Psoas muscle (tissue), 8 donors: ENCODE results near the gene BMPR1A. TPM values are rescaled to one million over a fixed set of nuclear protein-coding genes. Genes with fewer than 3 reads are reported as not detected.

ENCODE experiments used
- ATAC-seq, 4 donors: fragments of 200-7000 bp; cut with Tn5 transposase; one replicate each; pipeline ENCODE4 v1.9.1; 2020; ENCODE audit warnings: moderate library complexity in 3 of 4, mild to moderate bottlenecking in 2 of 4
- DNase-seq, 2 donors: peaks; one replicate each; pipeline ENCODE4 v3.0.0-alpha.2; 2020
- H3K27ac ChIP-seq: fragments of 200-600 bp; one replicate; pipeline ENCODE4 v1.8.0; 2022
- H3K27me3 ChIP-seq, 3 donors: fragments of 200-600 bp in 1 of 3; one replicate each; pipeline versions ENCODE4 v1.6.1 to v1.8.0; 2013 to 2022; ENCODE audit warnings: low read length in 2 of 3, mild to moderate bottlenecking in 2 of 3, moderate library complexity in 1 of 3; ENCODE audit not compliant: insufficient read depth in 3 of 3
- H3K36me3 ChIP-seq, 2 donors: fragments of 200-600 bp in 1 of 2; one replicate each; pipeline versions ENCODE4 v1.6.1 to v1.8.0; 2013 to 2022; ENCODE audit warnings: low read depth in 1 of 2, mild to moderate bottlenecking in 1 of 2, moderate library complexity in 1 of 2; ENCODE audit not compliant: insufficient read depth in 1 of 2
- H3K4me1 ChIP-seq: fragments of 200-600 bp; one replicate; pipeline ENCODE4 v1.8.0; 2022
- H3K4me3 ChIP-seq: fragments of 200-600 bp; one replicate; pipeline ENCODE4 v1.8.0; 2022; ENCODE audit warnings: mild to moderate bottlenecking
- H3K9me3 ChIP-seq: fragments of 200-600 bp; one replicate; pipeline ENCODE4 v1.8.0; 2022
- CTCF ChIP-seq: fragments of 200-600 bp; IDR thresholded peaks from one replicate; pipeline ENCODE4 v1.8.0; 2022; ENCODE audit warnings: antibody characterized with exemption
- whole genome bisulfite sequencing, 3 donors: extraction: QIAGEN DNeasy Blood & Tissue Kit; methylation state at CpG; one replicate each; pipeline versions ENCODE4 v1.1.6 to v1.1.7; 2013; 5-methylcytosine and 5-hydroxymethylcytosine counted together
- intact Hi-C, 2 donors: fragments of 100-400 bp; cut with DNase I; formaldehyde crosslinking; loops; one replicate each; pipeline versions ENCODE4 v1.11.0 to v1.14.2; 2022
- polyA plus RNA-seq, 3 donors: library from polyadenylated mRNA; stranded (reverse); fragments of 200-250 nt; gene quantifications; one replicate each; pipeline ENCODE4 v1.2.3, GENCODE V29; 2013
- total RNA-seq, 4 donors: library from RNA; stranded (reverse); fragmentation: NEBNext Ultra II Directional in 2 of 4; extraction: Animal tissue kit (Norgen Biotek cat#: 25700) in 2 of 4; gene quantifications; one replicate each; pipeline versions ENCODE4 v1.2.1 to v1.2.4, GENCODE V29; 2021 to 2023
- donor health status: healthy with polysubstance abuse.
- donor health status: DM: no; HTN: no; CAD: no; lungs with moderate emphysema.
- donor health status: Bipolar disorder and iron deficiency.
- donor health status: healthy.
- donor health status: DM: yes; HTN: yes; CAD: no.
- donor health status: DM: no; HTN: no; CAD: no.
- donor health status: DM: no; HTN: no; CAD: no.
- donor health status: DM: yes; HTN: yes; CAD: no.

Gene BMPR1A
- total and polyA plus RNA-seq, 7 donors: 4.6 to 30.0 (median 22.7) TPM

GRCh38 chr10:86718556-86718955 lies 37.9 kb upstream of the BMPR1A start:
- Histone ChIP-seq H3K9me3 (no peaks in the 10 kb centered on the region), H3K4me3 (no peak overlapping the region), H3K27me3 (no peaks in the 10 kb centered on the region), H3K27ac (peak overlapping the region; percentile 23), H3K36me3 (peaks cover 0 to 82% of the 10 kb centered on the region in 2 donors), H3K4me1 (peaks cover 29% of the 10 kb centered on the region)
- WGBS, 3 donors: 83 to 86% (median 85%) methylated on average over 8 of the region's 8 CpGs
- no peak for ATAC-seq
- TF ChIP-seq CTCF: no peak
- no peak for DNase-seq
- intact Hi-C loops: no loop called here

- Histone ChIP-seq H3K9me3 (no peaks in the 10 kb centered on the region), H3K27me3 (no peaks in the 10 kb centered on the region), H3K4me1 (peaks cover 21% of the 10 kb centered on the region), H3K27ac (no peak overlapping the region), H3K4me3 (no peak overlapping the region), H3K36me3 (peaks cover 0 to 98% of the 10 kb centered on the region in 2 donors)
- WGBS, 3 donors: 77 to 90% (median 86%) methylated on average over 5 of the region's 5 CpGs
- ATAC-seq: no peak
- no peak for DNase-seq
- no peak for TF ChIP-seq CTCF
- intact Hi-C loops: no loop called here
Measured at GRCh38 chr10:86721232-86721631, 35.2 kb upstream of the BMPR1A start.

- 83 to 100% (median 88%) methylated on average over 2 of the region's 2 CpGs for WGBS, 3 donors
- Histone ChIP-seq H3K27me3 (no peaks in the 10 kb centered on the region), H3K9me3 (no peaks in the 10 kb centered on the region), H3K4me3 (no peak overlapping the region), H3K4me1 (peaks cover 30% of the 10 kb centered on the region), H3K27ac (no peak overlapping the region), H3K36me3 (peaks cover 0 to 99% of the 10 kb centered on the region in 2 donors)
- ATAC-seq (no peak), DNase-seq (no peak)
- TF ChIP-seq CTCF: no peak
- intact Hi-C loops: no loop called here
Measured at GRCh38 chr10:86723009-86723408, 33.4 kb upstream of the BMPR1A start.

- intact Hi-C loops: no loop called here
Measured at GRCh38 chr10:86724445-86724844, 32.0 kb upstream of the BMPR1A start.

More at GRCh38 chr10:86724445-86724844, 32.0 kb upstream of the BMPR1A start:
- H3K27me3 ChIP-seq: no peaks in the 10 kb centered on the region
- no peak overlapping the region for H3K4me3 ChIP-seq
- WGBS, 3 donors: 94 to 98% (median 97%) methylated on average over 6 of the region's 6 CpGs
- ATAC-seq: no peak
- H3K36me3 ChIP-seq: peaks cover 0 to 99% of the 10 kb centered on the region in 2 donors
- TF ChIP-seq CTCF: no peak
- no peak for DNase-seq
- H3K9me3 ChIP-seq: no peaks in the 10 kb centered on the region
- peaks cover 24% of the 10 kb centered on the region for H3K4me1 ChIP-seq
- no peak overlapping the region for H3K27ac ChIP-seq
